Loucy (cell line): ENCODE results near the gene MAP3K13.

Experiments
- CTCF ChIP-seq: fragments of 200-600 bp; sonication (generic); conservative IDR thresholded peaks from 2 replicates; pipeline ENCODE4 v1.5.1; 2014; ENCODE audit warnings: mild to moderate bottlenecking, antibody characterized with exemption, low read length
- EZH2phosphoT487 ChIP-seq: fragments of 200-600 bp; IDR thresholded peaks from 2 replicates; pipeline ENCODE4 v1.6.1; 2018; ENCODE audit warnings: antibody characterized with exemption, mild to moderate bottlenecking, moderate library complexity, borderline replicate concordance

- no peak for TF ChIP-seq CTCF
- no peak for TF ChIP-seq EZH2phosphoT487
These were observed 11.5 kb upstream of the MAP3K13 start for GRCh38 chr3:185351396-185351795.
